ENCODE results near the gene MPC1.

MPC1 gene

GRCh38 chr6:166330612-166331011, 52.1 kb downstream of the MPC1 start:
- TF ChIP-seq, protein P1, sequence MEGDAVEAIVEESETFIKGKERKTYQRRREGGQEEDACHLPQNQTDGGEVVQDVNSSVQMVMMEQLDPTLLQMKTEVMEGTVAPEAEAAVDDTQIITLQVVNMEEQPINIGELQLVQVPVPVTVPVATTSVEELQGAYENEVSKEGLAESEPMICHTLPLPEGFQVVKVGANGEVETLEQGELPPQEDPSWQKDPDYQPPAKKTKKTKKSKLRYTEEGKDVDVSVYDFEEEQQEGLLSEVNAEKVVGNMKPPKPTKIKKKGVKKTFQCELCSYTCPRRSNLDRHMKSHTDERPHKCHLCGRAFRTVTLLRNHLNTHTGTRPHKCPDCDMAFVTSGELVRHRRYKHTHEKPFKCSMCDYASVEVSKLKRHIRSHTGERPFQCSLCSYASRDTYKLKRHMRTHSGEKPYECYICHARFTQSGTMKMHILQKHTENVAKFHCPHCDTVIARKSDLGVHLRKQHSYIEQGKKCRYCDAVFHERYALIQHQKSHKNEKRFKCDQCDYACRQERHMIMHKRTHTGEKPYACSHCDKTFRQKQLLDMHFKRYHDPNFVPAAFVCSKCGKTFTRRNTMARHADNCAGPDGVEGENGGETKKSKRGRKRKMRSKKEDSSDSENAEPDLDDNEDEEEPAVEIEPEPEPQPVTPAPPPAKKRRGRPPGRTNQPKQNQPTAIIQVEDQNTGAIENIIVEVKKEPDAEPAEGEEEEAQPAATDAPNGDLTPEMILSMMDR (IDR thresholded peaks at IDR 0.05; ENCODE audit: low read depth, low read length), result no peak

GRCh38 chr6:166325383-166326042, 57.2 kb downstream of the MPC1 start:
- TF ChIP-seq, protein P1 (IDR thresholded peaks at IDR 0.05; ENCODE audit: low read depth, low read length), result no peak
- no peak overlapping the region for H3K4me3 ChIP-seq (ENCODE audit: low read depth, low read length)

More at GRCh38 chr6:166330612-166331011, 52.1 kb downstream of the MPC1 start:
- H3K4me3 ChIP-seq (ENCODE audit: low read depth, low read length), result no peak overlapping the region

DNA sequence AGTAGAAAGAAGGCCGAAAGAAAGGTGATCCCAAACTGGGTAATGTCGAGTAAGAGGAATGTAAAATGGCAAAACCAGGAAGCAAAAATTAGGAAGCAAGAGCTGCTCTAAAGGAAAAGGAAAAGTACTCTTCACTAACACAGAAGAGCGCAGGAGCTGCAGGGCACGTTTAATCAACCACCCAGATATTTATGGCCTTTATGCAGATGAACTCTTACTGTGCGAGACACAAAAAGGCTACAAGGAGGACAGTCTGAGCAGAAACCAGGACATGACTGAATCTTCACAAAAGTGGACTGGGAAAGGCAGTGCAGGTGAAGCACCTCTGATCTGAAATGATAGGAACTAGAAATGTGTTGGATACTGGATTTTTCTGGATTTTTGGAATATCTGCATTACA, 59.3 kb downstream of the MPC1 start:
- TF ChIP-seq, protein P1 (IDR thresholded peaks at IDR 0.05; ENCODE audit: low read depth, low read length), result no peak
- no peak overlapping the region for H3K4me3 ChIP-seq (ENCODE audit: low read depth, low read length)

- TF ChIP-seq, protein P1 (IDR thresholded peaks at IDR 0.05; ENCODE audit: low read depth, low read length), result no peak
- no peak overlapping the region for H3K4me3 ChIP-seq (ENCODE audit: low read depth, low read length)
Measured at GRCh38 chr6:166318649-166319600, 63.8 kb downstream of the MPC1 start.

GRCh38 chr6:166318227-166318626, 64.5 kb downstream of the MPC1 start:
- TF ChIP-seq, protein P1 (IDR thresholded peaks at IDR 0.05; ENCODE audit: low read depth, low read length), result no peak
- no peak overlapping the region for H3K4me3 ChIP-seq (ENCODE audit: low read depth, low read length)

DNA sequence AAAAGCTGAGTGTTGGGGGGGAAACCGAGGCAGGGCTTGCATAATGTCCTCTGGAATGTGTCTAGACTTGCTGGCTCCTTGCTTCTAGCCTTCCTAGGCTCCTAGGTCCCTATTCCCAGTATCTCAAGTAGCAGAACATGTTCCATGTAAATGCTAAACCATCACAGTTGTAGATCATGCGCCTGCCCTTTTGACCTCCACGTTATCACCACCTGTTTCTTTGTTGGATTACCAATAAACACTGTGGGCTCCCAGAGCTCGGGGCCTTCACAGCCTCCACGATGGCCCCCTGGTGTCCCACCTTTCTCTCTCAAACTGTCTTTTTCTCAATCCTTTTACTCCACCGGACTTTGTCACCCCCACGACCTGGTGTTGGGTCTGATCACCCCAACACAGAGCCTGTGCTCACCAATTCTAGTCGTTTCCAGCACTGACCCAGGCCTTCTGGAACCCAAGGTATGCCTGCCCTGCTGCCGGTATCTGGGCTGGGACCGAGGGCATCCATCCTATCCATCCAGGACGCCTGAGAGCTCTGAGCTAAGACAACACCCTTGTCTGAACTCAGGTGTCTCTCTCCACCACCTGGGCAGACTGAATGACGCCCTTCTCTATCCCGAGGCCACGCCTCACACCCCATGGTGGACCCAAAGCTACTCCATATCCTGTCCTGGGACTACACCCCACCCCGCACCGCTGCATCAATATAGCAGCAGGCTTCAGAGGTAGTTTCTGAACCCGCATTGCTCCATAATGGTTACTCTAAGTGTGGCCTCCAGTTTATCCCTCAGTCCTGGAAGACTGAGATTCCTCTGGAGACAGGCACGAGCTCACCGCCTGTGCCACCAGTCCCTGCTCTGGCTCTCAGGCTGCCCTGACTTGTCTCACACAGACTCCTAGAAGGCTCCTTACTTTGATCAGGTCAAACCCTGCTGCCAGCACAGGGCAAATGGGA, 65.2 kb downstream of the MPC1 start:
- H3K4me3 ChIP-seq (ENCODE audit: low read depth, low read length), result no peak overlapping the region
- TF ChIP-seq, protein P1 (IDR thresholded peaks at IDR 0.05; ENCODE audit: low read depth, low read length), result no peak

All from WI38 (cell line).